Thymus (tissue), 11 donors: ENCODE data around the gene SUGT1. TPM values are rescaled to one million over a fixed set of nuclear protein-coding genes. Genes with fewer than 3 reads are reported as not detected.
"Not testable (repeated sequence)": the region's sequence is repeated elsewhere in the genome, so short reads cannot be mapped to it uniquely, and the experiment has no call there.

Experiments
- DNase-seq, 9 donors: peaks; one replicate each; pipeline ENCODE4 v3.0.0-alpha.2; 2013; ENCODE audit warnings: low spot score in 9 of 9, low read depth in 6 of 9, missing footprints in 1 of 9
- H3K27ac ChIP-seq, 2 donors: one replicate each; pipeline ENCODE4 v1.5.1; 2013; ENCODE audit warnings: control low read depth in 1 of 2, low read depth in 1 of 2, low read length in 1 of 2, mild to moderate bottlenecking in 1 of 2, moderate library complexity in 1 of 2
- H3K27me3 ChIP-seq, 2 donors: one replicate each; pipeline ENCODE4 v1.5.1; 2013; ENCODE audit warnings: low read length in 1 of 2; ENCODE audit not compliant: control insufficient read depth in 2 of 2, insufficient read depth in 1 of 2
- H3K36me3 ChIP-seq, 2 donors: one replicate each; pipeline ENCODE4 v1.5.1; 2013; ENCODE audit warnings: low read length in 1 of 2, mild to moderate bottlenecking in 1 of 2, moderate library complexity in 1 of 2; ENCODE audit not compliant: control insufficient read depth in 2 of 2, insufficient read depth in 2 of 2
- H3K4me1 ChIP-seq, 2 donors: one replicate each; pipeline ENCODE4 v1.5.1; 2013; ENCODE audit warnings: low read length in 2 of 2; ENCODE audit not compliant: control insufficient read depth in 2 of 2, insufficient read depth in 2 of 2
- H3K4me3 ChIP-seq, 2 donors: one replicate each; pipeline ENCODE4 v1.5.1; 2013; ENCODE audit warnings: low read length in 2 of 2, control low read depth in 1 of 2, mild to moderate bottlenecking in 1 of 2
- H3K9me3 ChIP-seq, 2 donors: one replicate each; pipeline ENCODE4 v1.5.1; 2013; ENCODE audit warnings: low read length in 1 of 2, mild to moderate bottlenecking in 1 of 2; ENCODE audit not compliant: control insufficient read depth in 2 of 2, insufficient read depth in 1 of 2
- WGBS: extraction: QIAGEN DNeasy Blood & Tissue Kit; methylation state at CpG from one replicate; pipeline ENCODE4 v1.1.7; 2013; 5-methylcytosine and 5-hydroxymethylcytosine counted together
- polyA plus RNA-seq: library from polyadenylated mRNA; stranded (reverse); fragments of 200-250 nt; gene quantifications from one replicate; pipeline ENCODE4 v1.2.3, GENCODE V29; 2013
- total RNA-seq: library from RNA; stranded (reverse); fragments of 120-200 nt; gene quantifications from one replicate; pipeline ENCODE4 v1.2.4, GENCODE V29; 2013
- donor health status: healthy.

The SUGT1 gene
- total and polyA plus RNA-seq, 2 donors = 38.4 to 47.8 TPM

GRCh38 chr13:52713894-52714293 lies 61.3 kb downstream of the SUGT1 start:
- Histone ChIP-seq H3K9me3 (no peaks in the 10 kb centered on the region), H3K27me3 (no peaks in the 10 kb centered on the region), H3K4me1 (no peaks in the 10 kb centered on the region), H3K36me3 (no peaks in the 10 kb centered on the region), H3K4me3 (no peak overlapping the region), H3K27ac (no peak overlapping the region)
- 17% methylated on average over 3 of the region's 3 CpGs for WGBS
- no peak for DNase-seq

GRCh38 chr13:52720904-52721303 lies 68.3 kb downstream of the SUGT1 start:
- WGBS = 95% methylated on average over 7 of the region's 7 CpGs

GRCh38 chr13:52721356-52721755 lies 68.7 kb downstream of the SUGT1 start:
- WGBS = 97% methylated on average over 2 of the region's 2 CpGs
- H3K27me3 ChIP-seq, H3K36me3 ChIP-seq, H3K4me3 ChIP-seq, H3K27ac ChIP-seq, H3K4me1 ChIP-seq, DNase-seq, H3K9me3 ChIP-seq: not testable (repeated sequence)

More at GRCh38 chr13:52720904-52721303, 68.3 kb downstream of the SUGT1 start:
- not testable (repeated sequence) for H3K36me3 ChIP-seq, DNase-seq, H3K9me3 ChIP-seq, H3K4me1 ChIP-seq, H3K27ac ChIP-seq, H3K27me3 ChIP-seq, H3K4me3 ChIP-seq

- H3K4me3 ChIP-seq = no peak overlapping the region
- no peaks in the 10 kb centered on the region for H3K9me3 ChIP-seq
- H3K27me3 ChIP-seq = no peaks in the 10 kb centered on the region
- WGBS = 91% methylated on average over 4 of the region's 4 CpGs
- no peaks in the 10 kb centered on the region for H3K36me3 ChIP-seq
- DNase-seq = no peak
- no peaks in the 10 kb centered on the region for H3K4me1 ChIP-seq
- no peak overlapping the region for H3K27ac ChIP-seq
These were observed 70.5 kb downstream of the SUGT1 start for GRCh38 chr13:52723181-52723580.

GRCh38 chr13:52725302-52725701 lies 72.7 kb downstream of the SUGT1 start:
- Histone ChIP-seq H3K9me3 (no peaks in the 10 kb centered on the region), H3K4me3 (no peak overlapping the region), H3K4me1 (no peaks in the 10 kb centered on the region), H3K27me3 (no peaks in the 10 kb centered on the region), H3K36me3 (no peaks in the 10 kb centered on the region), H3K27ac (no peak overlapping the region)
- DNase-seq = no peak
- WGBS = 98% methylated on average over 1 of the region's 1 CpG

- H3K27ac ChIP-seq = no peak overlapping the region
- DNase-seq = no peak
- no peaks in the 10 kb centered on the region for H3K36me3 ChIP-seq
- no peaks in the 10 kb centered on the region for H3K9me3 ChIP-seq
- H3K4me3 ChIP-seq = no peak overlapping the region
- no peaks in the 10 kb centered on the region for H3K27me3 ChIP-seq
- no peaks in the 10 kb centered on the region for H3K4me1 ChIP-seq
- WGBS = 96% methylated on average over 2 of the region's 2 CpGs
These were observed 73.6 kb downstream of the SUGT1 start for GRCh38 chr13:52726258-52726657.

GRCh38 chr13:52734075-52734623 lies 81.5 kb downstream of the SUGT1 start:
- DNase-seq = no peak
- H3K27me3 ChIP-seq = peaks cover 8 to 12% of the 10 kb centered on the region in 2 donors
- H3K36me3 ChIP-seq = no peaks in the 10 kb centered on the region
- no peak overlapping the region for H3K4me3 ChIP-seq
- 91% methylated on average over 4 of the region's 4 CpGs for WGBS
- H3K9me3 ChIP-seq = no peaks in the 10 kb centered on the region
- H3K4me1 ChIP-seq = peaks cover 3% of the 10 kb centered on the region in 2 donors
- H3K27ac ChIP-seq = no peak overlapping the region

GRCh38 chr13:52736891-52737290 lies 84.3 kb downstream of the SUGT1 start:
- 99% methylated on average over 2 of the region's 2 CpGs for WGBS
- H3K9me3 ChIP-seq = peaks cover 0 to 2% of the 10 kb centered on the region in 2 donors

GRCh38 chr13:52737451-52737850 lies 84.8 kb downstream of the SUGT1 start:
- Histone ChIP-seq H3K27me3 (peaks cover 18 to 40% of the 10 kb centered on the region in 2 donors), H3K27ac (no peak overlapping the region), H3K4me1 (peaks cover 3 to 10% of the 10 kb centered on the region in 2 donors), H3K9me3 (peaks cover 0 to 2% of the 10 kb centered on the region in 2 donors), H3K4me3 (no peak overlapping the region), H3K36me3 (no peaks in the 10 kb centered on the region)
- DNase-seq = no peak

More at GRCh38 chr13:52736891-52737290, 84.3 kb downstream of the SUGT1 start:
- no peaks in the 10 kb centered on the region for H3K36me3 ChIP-seq
- H3K27ac ChIP-seq = no peak overlapping the region
- H3K27me3 ChIP-seq = peaks cover 18 to 38% of the 10 kb centered on the region in 2 donors
- DNase-seq = no peak
- no peak overlapping the region for H3K4me3 ChIP-seq
- H3K4me1 ChIP-seq = peaks cover 3 to 10% of the 10 kb centered on the region in 2 donors
